Sciatic nerve (tissue), 2 donors: ENCODE measurements around the gene BCOR. TPM values are rescaled to one million over a fixed set of nuclear protein-coding genes. Genes with fewer than 3 reads are reported as not detected.

Source experiments
- ATAC-seq: fragments of 200-7000 bp; cut with Tn5 transposase; one replicate; pipeline ENCODE4 v1.9.1; 2020; ENCODE audit warnings: mild to moderate bottlenecking, moderate library complexity
- DNase-seq: peaks from one replicate; pipeline ENCODE4 v3.0.0-alpha.2; 2020; ENCODE audit warnings: low spot score
- intact Hi-C: fragments of 100-400 bp; cut with DNase I; formaldehyde crosslinking; loops from one replicate; pipeline ENCODE4 v1.14.2; 2022
- total RNA-seq: library from RNA; stranded (reverse); fragmentation: NEBNext Ultra II Directional; extraction: Animal tissue kit (Norgen Biotek cat#: 25700); gene quantifications from one replicate; pipeline ENCODE4 v1.2.1, GENCODE V29; 2021
- donor health status: DM: no; HTN: no; CAD: no.
- donor health status: DM: no; HTN: no; CAD: no.

Gene BCOR
- 42.0 TPM for total RNA-seq

GRCh38 chrX:40097504-40098263, at the start of gene BCOR:
BCOR (minus strand) TSS chrX:40097958; CDS start chrX:40077929, 20,029 bp downstream.
- DNase-seq = peak; percentile 86
- peak; percentile 46 for ATAC-seq
- intact Hi-C loops = loop anchor here (5.0 kb wide), 1 partner anchor 60 kb away; no protein-coding TSS in a partner anchor

GRCh38 chrX:40147126-40147952, 49.6 kb upstream of the BCOR start:
- intact Hi-C loops = no loop called here
- DNase-seq (no peak), ATAC-seq (no peak)

GRCh38 chrX:40146262-40147125, 48.7 kb upstream of the BCOR start:
- DNase-seq (peak; percentile 64), ATAC-seq (peak; percentile 50)

GRCh38 chrX:40145923-40146261, 48.1 kb upstream of the BCOR start:
- intact Hi-C loops = no loop called here
- peak; percentile 14 for ATAC-seq
- no peak for DNase-seq

More at GRCh38 chrX:40146262-40147125, 48.7 kb upstream of the BCOR start:
- intact Hi-C loops = no loop called here

- DNase-seq (no peak), ATAC-seq (peak; percentile 16)
- intact Hi-C loops = no loop called here
Measured at GRCh38 chrX:40145001-40145922, 47.5 kb upstream of the BCOR start.

GRCh38 chrX:40144576-40144975, 46.8 kb upstream of the BCOR start:
- intact Hi-C loops = no loop called here
- no peak for DNase-seq
- no peak for ATAC-seq

- intact Hi-C loops = no loop called here
- ATAC-seq = no peak
- DNase-seq = no peak
Measured at GRCh38 chrX:40143987-40144386, 46.2 kb upstream of the BCOR start.

- DNase-seq (no peak), ATAC-seq (no peak)
- intact Hi-C loops = no loop called here
Measured at GRCh38 chrX:40143001-40143400, 45.2 kb upstream of the BCOR start.

GRCh38 chrX:40142417-40142816, 44.7 kb upstream of the BCOR start:
- ATAC-seq (no peak), DNase-seq (no peak)
- intact Hi-C loops = no loop called here

GRCh38 chrX:40140706-40141499, 43.1 kb upstream of the BCOR start:
- peak; percentile 89 for ATAC-seq
- peak; percentile 75 for DNase-seq
- intact Hi-C loops = no loop called here

GRCh38 chrX:40132751-40133150, 35.0 kb upstream of the BCOR start:
- ATAC-seq (peak; percentile 90), DNase-seq (peak; percentile 71)
- intact Hi-C loops = no loop called here

GRCh38 chrX:40131654-40132337, 34.0 kb upstream of the BCOR start:
- DNase-seq (no peak), ATAC-seq (no peak)
- intact Hi-C loops = no loop called here

- ATAC-seq (no peak), DNase-seq (no peak)
- intact Hi-C loops = no loop called here
Measured at GRCh38 chrX:40130207-40130606, 32.4 kb upstream of the BCOR start.

GRCh38 chrX:40127052-40127451, 29.3 kb upstream of the BCOR start:
- intact Hi-C loops = no loop called here
- ATAC-seq = no peak

GRCh38 chrX:40122487-40122886, 24.7 kb upstream of the BCOR start:
- no peak for DNase-seq
- intact Hi-C loops = no loop called here
- ATAC-seq = no peak

More at GRCh38 chrX:40127052-40127451, 29.3 kb upstream of the BCOR start:
- no peak for DNase-seq

- intact Hi-C loops = no loop called here
- DNase-seq (no peak), ATAC-seq (no peak)
Measured at GRCh38 chrX:40121618-40122017, 23.9 kb upstream of the BCOR start.
